ENCODE results near the gene CDC14A.

Gene CDC14A

DNA sequence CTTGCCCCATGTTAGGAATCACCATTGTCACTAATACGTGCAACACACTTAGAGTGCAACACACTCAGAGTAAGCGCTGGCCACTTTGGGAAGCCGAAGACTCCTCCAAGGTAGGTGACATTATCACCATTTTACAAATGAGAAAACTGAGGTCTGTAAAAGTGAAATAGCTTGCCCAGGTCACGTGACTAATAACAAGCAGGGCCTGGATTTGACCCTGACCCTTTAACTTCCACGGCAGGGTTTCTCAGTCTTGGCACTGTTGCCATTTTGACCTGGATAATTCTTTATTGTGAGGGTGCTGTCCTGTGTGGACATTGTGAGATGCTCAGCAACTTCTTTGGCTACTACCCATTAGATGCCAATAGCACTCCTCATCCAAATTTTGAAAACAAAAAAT lies 177.8 kb downstream of the CDC14A start:
- FAIRE-seq, result peak; percentile 13
- TF ChIP-seq TAF1 (IDR thresholded peaks at IDR 0.05; ENCODE audit: low read depth, low read length) (no peak), POU2F2 (IDR thresholded peaks at IDR 0.05; ENCODE audit: low read depth, low read length) (no peak), POLR2AphosphoS5 (IDR thresholded peaks at IDR 0.05; ENCODE audit: low read depth, low read length) (no peak), POLR2A (IDR thresholded peaks at IDR 0.05; ENCODE audit: low read depth, low read length) (no peak), SPI1 (IDR thresholded peaks at IDR 0.05; ENCODE audit: low read depth, low read length) (no peak), PAX5 (IDR thresholded peaks at IDR 0.05; ENCODE audit: insufficient read depth, low read length, severe bottlenecking) (no peak)
- DNase-seq (ENCODE audit: insufficient read length, low spot score), result no peak

DNA sequence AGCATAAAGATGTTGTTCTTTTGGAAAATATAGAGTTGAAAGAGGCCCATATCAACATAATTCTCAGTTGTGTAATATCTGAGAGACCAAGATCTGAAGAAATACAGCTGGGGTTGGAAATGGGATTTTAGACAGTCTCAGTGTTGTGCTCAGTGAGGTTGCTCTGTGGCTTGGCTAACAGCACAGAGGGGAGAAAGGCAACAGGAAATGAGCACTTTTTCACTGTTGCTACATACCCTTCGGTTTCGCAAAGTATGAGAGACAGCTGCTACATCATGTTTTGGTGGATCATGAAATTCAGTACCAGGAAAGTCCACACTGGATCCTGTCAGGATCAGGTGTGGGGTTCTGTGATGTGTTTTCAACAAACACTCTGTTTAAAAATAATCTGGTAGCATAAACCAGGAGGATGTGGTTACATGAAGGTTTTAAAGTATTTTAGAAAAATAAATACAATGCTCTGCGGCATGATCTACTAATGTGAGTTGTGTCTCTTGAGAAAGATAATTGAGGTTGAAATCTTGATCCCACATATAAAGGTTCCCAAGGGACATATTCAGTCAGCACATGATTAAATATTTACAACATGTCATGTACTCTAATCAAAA lies 178.7 kb downstream of the CDC14A start:
- DNase-seq (ENCODE audit: insufficient read length, low spot score), result no peak
- TF ChIP-seq SPI1 (IDR thresholded peaks at IDR 0.05; ENCODE audit: low read depth, low read length) (peak; percentile 64), POLR2AphosphoS5 (IDR thresholded peaks at IDR 0.05; ENCODE audit: low read depth, low read length) (no peak)
- peak; percentile 94 for FAIRE-seq

DNA sequence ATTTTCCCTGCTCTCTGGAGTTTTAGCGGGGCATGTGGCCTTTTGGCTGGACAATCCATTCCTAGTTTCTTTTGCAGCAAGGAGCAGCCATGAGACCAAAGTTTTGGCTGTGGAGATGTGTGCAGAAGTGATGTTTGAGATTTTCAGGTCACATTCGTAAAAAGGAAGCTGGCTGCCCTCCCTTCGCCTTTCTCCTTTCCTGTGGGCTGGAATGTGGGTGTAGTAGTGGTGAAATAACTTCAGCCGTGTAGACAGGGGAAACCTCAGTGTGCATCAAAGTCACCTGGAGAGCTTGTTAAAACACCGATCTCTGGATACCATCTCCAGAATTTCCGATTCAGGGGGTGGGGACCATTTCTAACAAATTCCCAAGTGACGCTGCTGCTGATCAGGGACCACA lies 180.3 kb downstream of the CDC14A start:
- no peak for DNase-seq (ENCODE audit: insufficient read length, low spot score)
- FAIRE-seq, result peak; percentile 93
- no peak for TF ChIP-seq POLR2A (IDR thresholded peaks at IDR 0.05; ENCODE audit: low read depth, low read length)
- peak; percentile 18; the same call in 1 of the 2 replicates for TF ChIP-seq POU2F2 (IDR thresholded peaks at IDR 0.05; ENCODE audit: low read depth, low read length)
- peak; percentile 21; the same call in 1 of the 2 replicates for TF ChIP-seq SPI1 (IDR thresholded peaks at IDR 0.05; ENCODE audit: low read depth, low read length)
- no peak for TF ChIP-seq POLR2AphosphoS5 (IDR thresholded peaks at IDR 0.05; ENCODE audit: low read depth, low read length)
- TF ChIP-seq TAF1 (IDR thresholded peaks at IDR 0.05; ENCODE audit: low read depth, low read length), result no peak
- no peak for TF ChIP-seq PAX5 (IDR thresholded peaks at IDR 0.05; ENCODE audit: insufficient read depth, low read length, severe bottlenecking)

DNA sequence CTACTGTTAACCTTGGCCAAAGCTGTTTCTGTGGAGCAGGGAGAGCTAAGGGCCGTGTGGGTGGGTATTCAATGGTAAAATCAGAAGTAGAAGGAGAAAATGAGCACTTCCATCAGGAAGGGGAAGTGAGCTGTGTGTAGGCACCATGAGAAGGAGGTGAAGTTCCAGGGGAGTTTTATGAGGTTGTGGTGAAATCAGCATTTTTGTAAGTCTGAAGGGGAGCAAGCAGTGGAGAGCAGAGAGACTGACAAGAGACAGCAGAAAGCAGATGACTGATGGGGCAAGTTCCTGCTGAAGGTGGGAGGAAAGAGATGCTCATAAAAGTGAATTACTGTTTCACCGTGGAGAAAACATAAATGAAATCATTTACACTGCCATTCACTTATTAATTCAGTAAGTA lies 183.0 kb downstream of the CDC14A start:
- FAIRE-seq (peak; percentile 5), DNase-seq (ENCODE audit: insufficient read length, low spot score) (no peak)
- TF ChIP-seq SPI1 (IDR thresholded peaks at IDR 0.05; ENCODE audit: low read depth, low read length), result peak; percentile 81
- no peak for TF ChIP-seq PAX5 (IDR thresholded peaks at IDR 0.05; ENCODE audit: insufficient read depth, low read length, severe bottlenecking)

DNA sequence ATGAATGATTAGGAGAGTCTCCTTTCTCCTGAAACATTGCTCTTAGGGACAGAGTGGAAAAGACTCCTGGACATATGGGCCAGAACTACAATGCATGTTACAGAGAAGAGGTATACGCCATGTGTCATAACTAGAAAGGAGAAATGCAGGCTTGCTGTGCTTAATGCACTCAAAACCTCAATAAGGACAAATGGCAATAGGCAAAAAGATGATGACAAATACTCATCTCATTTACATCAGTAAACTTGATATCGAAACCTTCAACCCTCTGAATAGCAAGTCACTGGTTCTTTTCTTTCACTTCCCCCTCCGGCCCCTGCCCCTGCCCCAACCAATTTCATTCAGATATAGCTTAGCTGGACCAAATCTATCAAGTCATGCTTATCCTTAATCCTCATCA lies 183.7 kb downstream of the CDC14A start:
- FAIRE-seq (peak; percentile 97), DNase-seq (ENCODE audit: insufficient read length, low spot score) (no peak)
- TF ChIP-seq PAX5 (IDR thresholded peaks at IDR 0.05; ENCODE audit: insufficient read depth, low read length, severe bottlenecking) (peak; percentile 34), TAF1 (IDR thresholded peaks at IDR 0.05; ENCODE audit: low read depth, low read length) (no peak), SPI1 (IDR thresholded peaks at IDR 0.05; ENCODE audit: low read depth, low read length) (peak; percentile 88), POU2F2 (IDR thresholded peaks at IDR 0.05; ENCODE audit: low read depth, low read length) (peak; percentile 88), POLR2AphosphoS5 (IDR thresholded peaks at IDR 0.05; ENCODE audit: low read depth, low read length) (no peak), POLR2A (IDR thresholded peaks at IDR 0.05; ENCODE audit: low read depth, low read length) (no peak)

DNA sequence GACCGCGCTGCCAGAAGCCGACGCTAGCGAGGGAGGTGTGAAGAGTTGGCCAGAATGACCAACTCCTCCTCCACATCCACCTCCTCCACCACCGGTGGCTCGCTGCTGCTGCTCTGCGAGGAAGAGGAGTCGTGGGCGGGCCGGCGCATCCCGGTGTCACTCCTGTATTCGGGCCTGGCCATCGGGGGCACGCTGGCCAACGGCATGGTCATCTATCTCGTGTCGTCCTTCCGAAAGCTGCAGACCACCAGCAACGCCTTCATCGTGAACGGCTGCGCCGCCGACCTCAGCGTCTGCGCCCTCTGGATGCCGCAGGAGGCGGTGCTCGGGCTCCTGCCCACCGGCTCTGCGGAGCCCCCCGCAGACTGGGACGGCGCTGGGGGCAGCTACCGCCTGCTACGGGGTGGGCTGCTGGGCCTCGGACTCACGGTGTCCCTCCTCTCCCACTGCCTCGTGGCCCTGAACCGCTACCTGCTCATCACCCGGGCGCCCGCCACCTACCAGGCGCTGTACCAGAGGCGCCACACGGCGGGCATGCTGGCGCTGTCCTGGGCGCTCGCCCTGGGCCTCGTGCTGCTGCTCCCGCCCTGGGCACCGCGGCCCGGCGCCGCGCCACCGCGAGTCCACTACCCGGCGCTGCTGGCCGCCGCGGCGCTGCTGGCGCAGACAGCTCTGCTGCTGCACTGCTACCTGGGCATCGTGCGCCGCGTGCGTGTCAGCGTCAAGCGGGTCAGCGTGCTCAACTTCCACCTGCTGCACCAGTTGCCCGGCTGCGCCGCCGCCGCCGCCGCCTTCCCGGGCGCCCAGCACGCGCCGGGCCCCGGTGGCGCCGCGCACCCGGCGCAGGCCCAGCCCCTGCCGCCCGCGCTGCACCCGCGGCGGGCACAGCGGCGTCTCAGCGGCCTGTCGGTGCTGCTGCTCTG lies 186.9 kb downstream of the CDC14A start:
- FAIRE-seq, result peak; percentile 91
- no peak for TF ChIP-seq POLR2AphosphoS5 (IDR thresholded peaks at IDR 0.05; ENCODE audit: low read depth, low read length)
- TF ChIP-seq SPI1 (IDR thresholded peaks at IDR 0.05; ENCODE audit: low read depth, low read length), result no peak
- no peak for TF ChIP-seq TAF1 (IDR thresholded peaks at IDR 0.05; ENCODE audit: low read depth, low read length)
- TF ChIP-seq POLR2A (IDR thresholded peaks at IDR 0.05; ENCODE audit: low read depth, low read length), result no peak
- no peak for TF ChIP-seq PAX5 (IDR thresholded peaks at IDR 0.05; ENCODE audit: insufficient read depth, low read length, severe bottlenecking)
- no peak for TF ChIP-seq POU2F2 (IDR thresholded peaks at IDR 0.05; ENCODE audit: low read depth, low read length)
- no peak for DNase-seq (ENCODE audit: insufficient read length, low spot score)

DNA sequence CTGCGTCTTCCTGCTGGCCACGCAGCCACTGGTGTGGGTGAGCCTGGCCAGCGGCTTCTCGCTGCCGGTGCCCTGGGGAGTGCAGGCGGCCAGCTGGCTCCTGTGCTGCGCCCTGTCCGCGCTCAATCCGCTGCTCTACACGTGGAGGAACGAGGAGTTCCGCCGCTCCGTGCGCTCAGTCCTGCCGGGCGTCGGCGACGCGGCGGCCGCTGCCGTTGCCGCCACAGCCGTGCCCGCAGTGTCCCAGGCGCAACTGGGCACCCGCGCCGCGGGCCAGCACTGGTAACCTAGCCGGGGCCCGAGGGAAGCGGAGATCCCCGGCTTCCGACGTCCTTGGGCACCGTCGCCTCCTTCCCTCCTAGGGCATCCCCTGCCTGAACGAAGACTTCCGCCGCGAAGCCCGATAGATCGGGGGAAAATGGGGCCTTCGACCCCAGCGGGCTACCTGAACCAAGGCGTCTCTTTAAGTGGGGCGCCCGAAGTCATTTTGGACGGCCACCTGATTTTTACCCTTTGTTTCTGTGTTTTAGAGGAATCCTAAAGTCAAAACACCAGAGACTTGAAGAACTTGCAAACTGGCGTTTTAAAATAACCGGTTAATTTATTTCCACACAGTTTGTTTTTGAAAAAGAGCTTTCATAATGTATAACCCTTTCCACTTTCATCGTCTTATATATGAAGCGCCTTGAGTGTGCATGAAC lies 187.7 kb downstream of the CDC14A start:
- FAIRE-seq (no peak), DNase-seq (ENCODE audit: insufficient read length, low spot score) (no peak)
- TF ChIP-seq POLR2AphosphoS5 (IDR thresholded peaks at IDR 0.05; ENCODE audit: low read depth, low read length) (no peak), POLR2A (IDR thresholded peaks at IDR 0.05; ENCODE audit: low read depth, low read length) (no peak), TAF1 (IDR thresholded peaks at IDR 0.05; ENCODE audit: low read depth, low read length) (no peak), POU2F2 (IDR thresholded peaks at IDR 0.05; ENCODE audit: low read depth, low read length) (no peak), SPI1 (IDR thresholded peaks at IDR 0.05; ENCODE audit: low read depth, low read length) (no peak), PAX5 (IDR thresholded peaks at IDR 0.05; ENCODE audit: insufficient read depth, low read length, severe bottlenecking) (no peak)

DNA sequence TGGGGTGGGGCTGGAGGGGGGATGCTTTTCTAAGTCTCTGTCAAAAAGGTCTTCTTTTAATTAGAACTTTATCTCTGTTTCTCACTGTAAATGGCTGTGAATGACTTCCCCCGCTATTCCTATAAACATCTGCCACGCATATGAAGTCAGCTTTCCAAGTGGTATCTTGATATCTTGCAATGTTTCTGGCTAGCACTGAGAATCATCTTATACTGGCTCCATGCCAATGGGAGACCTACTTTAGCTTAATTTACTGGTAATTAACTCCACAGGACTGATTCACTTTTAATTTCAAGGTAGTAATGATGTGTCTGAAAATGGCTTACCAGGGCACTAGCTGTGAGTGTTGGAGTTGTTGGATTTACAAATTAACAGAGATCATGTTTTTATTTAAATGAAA lies 190.0 kb downstream of the CDC14A start:
- no peak for TF ChIP-seq PAX5 (IDR thresholded peaks at IDR 0.05; ENCODE audit: insufficient read depth, low read length, severe bottlenecking)
- no peak for TF ChIP-seq POU2F2 (IDR thresholded peaks at IDR 0.05; ENCODE audit: low read depth, low read length)
- no peak for TF ChIP-seq POLR2A (IDR thresholded peaks at IDR 0.05; ENCODE audit: low read depth, low read length)
- TF ChIP-seq SPI1 (IDR thresholded peaks at IDR 0.05; ENCODE audit: low read depth, low read length), result no peak
- no peak for TF ChIP-seq POLR2AphosphoS5 (IDR thresholded peaks at IDR 0.05; ENCODE audit: low read depth, low read length)
- TF ChIP-seq TAF1 (IDR thresholded peaks at IDR 0.05; ENCODE audit: low read depth, low read length), result no peak
- DNase-seq (ENCODE audit: insufficient read length, low spot score) (no peak), FAIRE-seq (no peak)

DNA sequence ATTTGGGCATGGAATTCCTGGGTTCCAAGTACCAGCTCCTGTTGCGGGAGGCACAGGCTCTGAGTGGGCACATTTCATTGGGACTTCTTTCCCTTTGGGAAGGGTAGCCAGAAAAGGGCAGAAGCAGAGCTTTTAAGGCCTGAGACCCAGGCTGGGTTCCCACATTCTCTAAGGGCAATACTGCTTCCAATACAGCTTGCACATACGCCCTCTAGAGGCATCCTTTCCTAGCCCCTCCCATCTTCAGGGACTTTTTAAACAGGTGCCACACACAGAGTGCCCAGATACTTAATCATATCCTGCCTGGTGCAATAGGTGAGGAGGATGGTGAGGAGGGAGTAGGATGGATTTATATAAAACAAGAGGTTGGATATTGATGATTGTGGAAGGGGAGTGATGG lies 191.3 kb downstream of the CDC14A start:
- TF ChIP-seq SPI1 (IDR thresholded peaks at IDR 0.05; ENCODE audit: low read depth, low read length) (no peak), POLR2AphosphoS5 (IDR thresholded peaks at IDR 0.05; ENCODE audit: low read depth, low read length) (no peak), TAF1 (IDR thresholded peaks at IDR 0.05; ENCODE audit: low read depth, low read length) (no peak), POU2F2 (IDR thresholded peaks at IDR 0.05; ENCODE audit: low read depth, low read length) (no peak), PAX5 (IDR thresholded peaks at IDR 0.05; ENCODE audit: insufficient read depth, low read length, severe bottlenecking) (no peak), POLR2A (IDR thresholded peaks at IDR 0.05; ENCODE audit: low read depth, low read length) (no peak)
- DNase-seq (ENCODE audit: insufficient read length, low spot score) (no peak), FAIRE-seq (peak; percentile 64)

All from GM12891 (cell line).